Astrocyte of the cerebellum (primary cell): Measurements from ENCODE around the gene RIPOR3.

Source experiments
- DNase-seq: peaks from one replicate; pipeline ENCODE4 v3.0.0-alpha.2; 2011; ENCODE audit warnings: low read depth
- H3K4me3 ChIP-seq: 2 replicates; pipeline ENCODE4 v1.5.1; 2011; ENCODE audit warnings: mild to moderate bottlenecking, low read depth, low read length, moderate library complexity
- CTCF ChIP-seq: IDR thresholded peaks from 2 replicates; pipeline ENCODE4 v1.5.1; 2012; ENCODE audit warnings: low read length, low read depth, moderate library complexity, mild to moderate bottlenecking; ENCODE audit errors: missing control alignments
- in situ Hi-C: cut with HindIII; loops from 2 replicates; pipeline ENCODE4 v1.10.0; 2017; ENCODE audit warnings: low sequenced_read_pairs

Gene RIPOR3

GRCh38 chr20:50578061-50578777, 113.1 kb downstream of the RIPOR3 start:
- no peak for DNase-seq
- TF ChIP-seq CTCF: no peak
- in situ Hi-C loops: no loop called here
- no peak overlapping the region for H3K4me3 ChIP-seq

DNA sequence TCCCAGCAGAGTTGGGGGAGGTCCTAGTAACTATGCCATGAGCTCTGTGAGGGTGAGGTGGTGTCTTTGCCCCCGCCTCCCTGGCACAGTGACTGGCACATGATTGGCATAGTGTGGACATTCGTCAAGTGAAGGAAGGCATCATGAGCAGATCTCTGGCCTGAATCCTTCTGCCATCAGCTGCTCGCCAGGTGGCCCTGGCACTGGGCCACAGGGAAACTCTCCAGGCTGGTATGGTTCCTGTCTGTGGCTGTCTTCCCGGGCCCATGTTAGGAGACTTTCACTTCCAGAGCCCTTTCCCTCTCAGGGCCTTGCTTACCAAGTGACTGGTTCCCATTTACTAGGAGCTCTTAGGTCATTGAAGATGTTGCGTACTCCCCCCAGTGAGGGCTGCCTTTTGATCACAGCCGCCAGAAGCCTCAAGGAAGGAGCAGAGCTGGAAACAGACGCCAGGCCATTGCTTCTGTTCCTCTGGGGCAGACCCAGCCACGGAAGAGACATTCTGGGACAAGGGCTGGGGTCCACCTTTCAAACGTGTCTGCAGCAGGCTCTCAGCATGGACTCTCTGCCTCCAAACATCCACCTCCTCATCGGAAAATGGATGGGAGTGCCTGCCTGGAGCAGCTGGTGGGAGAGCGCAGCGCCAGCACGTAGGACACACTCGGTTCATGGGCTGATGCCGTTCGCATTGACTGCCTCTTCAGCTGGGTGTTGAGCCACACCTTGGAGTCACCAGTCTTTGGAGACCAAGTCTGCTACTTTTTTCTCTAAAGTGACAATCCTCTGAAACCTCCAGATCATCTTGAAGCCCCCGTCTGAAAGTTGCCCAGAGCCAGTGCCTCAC, 113.9 kb downstream of the RIPOR3 start:
- TF ChIP-seq CTCF: no peak
- in situ Hi-C loops: no loop called here
- H3K4me3 ChIP-seq: no peak overlapping the region
- DNase-seq: no peak

GRCh38 chr20:50575865-50576720, 115.2 kb downstream of the RIPOR3 start:
- peak; percentile 79 for TF ChIP-seq CTCF
- no peak overlapping the region for H3K4me3 ChIP-seq
- DNase-seq: no peak
- in situ Hi-C loops: no loop called here

- no peak overlapping the region for H3K4me3 ChIP-seq
- in situ Hi-C loops: no loop called here
- no peak for TF ChIP-seq CTCF
- no peak for DNase-seq
Measured at GRCh38 chr20:50574586-50574985, 116.8 kb downstream of the RIPOR3 start.

GRCh38 chr20:50574108-50574507, 117.2 kb downstream of the RIPOR3 start:
- no peak for TF ChIP-seq CTCF
- DNase-seq: no peak
- in situ Hi-C loops: no loop called here

DNA sequence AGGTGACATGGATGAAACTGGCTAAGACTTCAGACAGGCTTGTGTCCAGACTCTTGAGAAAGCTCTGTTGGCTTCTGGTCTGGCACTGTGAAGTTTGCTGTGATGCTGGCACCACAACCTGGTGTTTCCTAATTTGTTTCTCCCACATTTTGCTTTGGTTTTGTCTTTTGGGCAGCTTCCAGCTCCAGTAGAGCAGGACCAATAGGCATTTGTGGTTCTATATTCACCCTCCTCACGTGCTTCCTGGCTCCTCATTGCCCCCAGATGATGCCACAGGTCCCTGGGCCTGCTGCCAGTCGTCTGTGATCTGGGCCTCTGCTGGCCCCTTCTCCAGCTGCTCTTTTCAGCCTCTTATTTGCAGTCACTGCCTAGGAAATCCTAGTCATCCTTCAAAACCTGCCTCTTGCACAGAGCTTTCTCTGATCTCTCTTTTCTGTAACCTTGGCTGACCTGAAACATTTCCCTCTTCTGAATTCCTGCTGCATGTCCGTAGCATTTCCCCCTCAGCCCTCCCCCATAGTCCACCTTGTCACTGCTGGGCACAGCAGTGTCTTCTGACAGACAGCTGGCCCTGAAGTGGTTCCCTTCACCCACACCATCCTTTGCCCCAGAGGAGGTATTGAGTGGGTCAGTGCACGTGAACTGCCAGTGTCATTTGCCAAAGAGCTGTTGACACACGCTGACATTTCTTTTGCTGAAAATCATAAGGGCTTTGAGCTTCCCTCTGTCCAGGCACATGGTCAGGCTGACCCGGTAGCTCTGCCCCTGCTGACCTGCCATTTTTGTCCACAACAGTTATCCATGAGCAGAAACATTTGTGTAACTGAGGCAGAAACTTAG, 118.2 kb downstream of the RIPOR3 start:
- no peak for TF ChIP-seq CTCF
- in situ Hi-C loops: no loop called here
- DNase-seq: peak; percentile 69
- H3K4me3 ChIP-seq: no peak overlapping the region

More at GRCh38 chr20:50574108-50574507, 117.2 kb downstream of the RIPOR3 start:
- H3K4me3 ChIP-seq: no peak overlapping the region
